HG03520 (cell line): ENCODE results near the gene N4BP2L2.

Experiments used
- ATAC-seq: cut with Tn5 transposase; IDR thresholded peaks from one replicate; pipeline ENCODE4 v1.9.1; 2021; ENCODE audit warnings: mild to moderate bottlenecking, moderate library complexity; ENCODE audit not compliant: unreplicated experiment

Gene N4BP2L2

DNA sequence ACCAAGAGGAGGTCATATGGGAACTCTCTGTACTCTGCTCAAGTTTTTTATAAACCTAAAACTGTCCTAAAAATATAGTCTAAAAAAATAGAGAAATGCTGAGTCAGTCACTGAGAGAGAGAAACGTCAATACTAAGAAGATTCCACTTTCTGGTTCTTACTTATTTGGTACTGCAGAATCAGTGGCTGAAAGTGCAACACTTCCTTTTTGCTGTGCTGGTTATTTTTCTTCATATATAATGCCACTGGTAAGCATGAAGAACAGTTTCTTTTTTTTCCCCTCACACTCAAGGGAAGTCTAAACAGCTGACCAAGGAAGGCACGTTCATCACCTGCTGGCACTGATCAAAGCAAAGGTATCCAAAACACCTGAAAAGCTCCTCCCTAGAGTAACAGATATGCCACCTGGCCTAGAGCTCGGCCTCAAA lies 66.4 kb downstream of the N4BP2L2 start:
- ATAC-seq = peak; percentile 62

DNA sequence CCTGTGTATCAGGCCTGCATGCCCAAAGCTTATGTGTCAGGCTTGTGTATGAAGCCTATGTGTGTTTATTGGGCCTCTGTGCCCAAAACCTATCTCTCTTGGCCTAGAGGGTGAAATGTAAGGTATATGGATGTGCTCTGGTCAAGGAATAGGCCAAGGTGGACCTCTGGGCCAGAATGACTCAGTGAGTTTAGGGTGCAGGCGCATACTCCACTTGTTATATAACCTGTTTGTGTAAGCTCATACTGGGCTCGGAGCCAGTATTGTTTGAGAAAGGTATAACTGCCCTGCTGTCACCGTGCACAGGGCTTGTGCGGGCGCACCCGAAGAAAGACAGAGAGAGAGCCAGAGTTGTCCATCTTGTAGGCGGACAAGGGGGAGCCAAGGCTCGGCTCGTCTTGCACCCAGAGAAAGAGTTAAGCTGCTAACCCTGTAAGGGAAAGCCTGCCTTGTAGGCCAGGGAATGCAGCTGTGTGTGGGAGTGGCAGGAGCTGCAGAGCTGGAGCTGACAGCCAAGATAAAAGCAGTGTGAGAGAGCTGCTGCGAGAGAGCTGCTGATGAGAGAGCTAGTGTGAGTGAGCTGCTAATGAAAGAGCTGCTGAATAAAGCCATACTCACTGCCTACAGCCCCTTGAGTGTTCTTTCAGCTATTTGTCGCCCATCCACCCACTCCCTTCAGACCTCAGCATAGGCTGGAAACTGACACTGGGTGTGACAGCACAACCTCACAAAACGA lies 67.2 kb downstream of the N4BP2L2 start:
- ATAC-seq = no peak

DNA sequence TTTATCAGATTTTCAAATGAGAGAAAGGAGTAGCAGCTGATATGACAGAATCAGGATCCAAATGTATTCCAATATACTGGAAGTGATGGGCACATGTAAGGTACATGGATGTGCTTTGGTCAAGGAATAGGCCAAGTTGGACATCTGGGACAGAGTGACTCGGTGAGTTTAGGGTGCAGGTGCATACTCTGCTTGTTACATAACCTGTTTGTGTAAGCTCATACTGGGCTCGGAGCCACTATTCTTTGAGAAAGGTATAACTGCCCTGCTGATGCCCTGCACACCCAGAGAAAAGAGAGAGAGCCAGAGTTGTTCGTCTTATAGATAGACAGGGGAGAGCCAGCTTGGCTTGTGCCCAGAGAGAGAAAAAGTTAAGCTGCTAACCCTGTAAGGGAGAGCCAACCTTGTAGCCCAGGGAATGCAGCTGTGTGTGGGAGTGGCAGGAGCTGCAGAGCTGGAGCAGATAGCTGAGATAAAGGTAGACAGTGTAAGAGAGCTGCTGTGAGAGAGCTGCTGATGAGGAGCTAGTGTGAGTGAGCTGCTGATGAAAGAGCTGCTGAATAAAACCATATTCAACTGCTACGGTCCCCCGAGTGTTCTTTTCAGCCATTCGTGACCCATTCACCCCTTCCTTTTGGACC lies 70.0 kb downstream of the N4BP2L2 start:
- ATAC-seq = no peak

DNA sequence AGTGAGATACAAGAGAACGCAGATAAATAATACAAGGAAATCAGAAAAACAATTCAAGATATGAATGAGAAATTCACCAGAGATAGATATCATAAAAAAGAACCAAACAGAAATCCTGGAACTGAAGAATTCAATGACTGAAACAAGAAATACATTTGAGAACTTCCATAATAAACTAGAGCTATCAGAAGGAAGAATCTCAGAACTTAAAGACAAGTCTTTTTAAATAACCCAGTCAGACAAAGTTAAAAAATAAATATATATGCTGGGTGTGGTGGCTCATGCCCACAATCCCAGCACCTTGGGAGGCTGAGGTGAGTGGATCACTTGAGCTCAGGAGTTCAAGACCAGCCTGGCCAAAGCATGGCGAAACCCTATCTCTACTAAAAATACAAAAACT lies 82.0 kb downstream of the N4BP2L2 start:
- ATAC-seq = no peak

DNA sequence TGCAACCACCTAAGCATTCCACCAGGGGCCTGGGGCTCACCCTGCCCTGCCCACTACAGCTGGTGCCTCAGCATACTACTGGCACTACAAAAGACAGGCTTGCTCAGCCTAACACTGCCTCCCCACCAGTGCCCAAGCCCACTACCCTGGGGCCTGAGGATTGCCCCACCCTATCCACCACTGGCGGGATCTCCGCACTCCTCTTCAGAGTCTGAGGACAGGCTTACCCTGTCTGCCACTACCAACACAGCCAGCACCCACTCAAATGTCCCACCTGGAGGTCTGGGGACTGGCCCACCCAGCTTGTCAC lies 83.0 kb downstream of the N4BP2L2 start:
- no peak for ATAC-seq

DNA sequence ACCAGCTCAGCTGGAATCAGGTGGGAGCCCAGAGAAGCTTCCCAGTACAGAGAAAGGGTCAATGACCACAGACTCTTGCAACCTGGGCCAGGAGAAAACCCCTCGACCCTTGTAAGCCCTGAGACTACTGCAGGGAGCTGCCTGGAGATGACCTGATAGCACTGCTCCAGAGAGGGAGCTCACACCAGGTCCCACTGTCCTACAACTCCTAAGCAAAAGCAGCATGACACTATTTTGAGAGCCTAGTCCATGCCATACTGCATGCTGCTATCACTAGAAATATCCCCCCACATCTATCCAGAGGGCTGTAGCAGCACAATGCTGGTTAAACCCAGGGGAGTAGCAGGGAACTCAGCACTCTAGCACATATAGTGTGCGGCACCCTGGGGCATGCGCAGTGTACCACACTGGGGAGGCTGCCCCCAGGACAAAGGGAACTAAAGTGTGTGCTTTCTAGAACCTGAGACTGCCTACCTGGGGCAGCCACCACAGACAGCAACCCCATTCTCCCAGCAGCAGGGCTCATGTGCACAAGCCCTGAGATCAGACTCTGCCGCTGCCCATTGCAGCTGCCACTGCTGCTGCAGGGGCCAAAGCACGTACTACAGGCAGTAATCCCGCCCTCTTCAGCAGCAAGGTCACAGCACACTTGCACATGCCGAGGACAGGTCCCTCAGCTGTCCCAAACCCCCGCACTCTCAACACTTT lies 83.6 kb downstream of the N4BP2L2 start:
- ATAC-seq = no peak

DNA sequence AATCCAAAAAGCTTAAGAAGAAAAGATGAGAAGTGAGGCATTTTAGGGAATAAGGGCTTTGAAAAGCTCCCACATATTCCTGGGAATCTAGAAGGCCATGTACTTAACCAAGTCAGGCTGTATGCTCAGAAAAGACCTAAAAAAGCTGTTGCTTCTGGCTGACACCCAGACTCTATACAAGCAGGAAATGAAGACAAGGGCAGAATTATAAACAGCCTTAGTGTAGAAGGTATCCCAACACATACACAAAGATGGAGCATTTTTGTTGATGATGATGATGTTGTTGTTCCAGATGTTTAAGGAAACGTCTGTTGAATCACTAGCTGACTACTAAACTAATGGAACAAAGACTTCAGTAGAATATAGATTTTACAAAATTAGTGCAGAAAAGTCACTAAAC lies 84.6 kb downstream of the N4BP2L2 start:
- no peak for ATAC-seq

DNA sequence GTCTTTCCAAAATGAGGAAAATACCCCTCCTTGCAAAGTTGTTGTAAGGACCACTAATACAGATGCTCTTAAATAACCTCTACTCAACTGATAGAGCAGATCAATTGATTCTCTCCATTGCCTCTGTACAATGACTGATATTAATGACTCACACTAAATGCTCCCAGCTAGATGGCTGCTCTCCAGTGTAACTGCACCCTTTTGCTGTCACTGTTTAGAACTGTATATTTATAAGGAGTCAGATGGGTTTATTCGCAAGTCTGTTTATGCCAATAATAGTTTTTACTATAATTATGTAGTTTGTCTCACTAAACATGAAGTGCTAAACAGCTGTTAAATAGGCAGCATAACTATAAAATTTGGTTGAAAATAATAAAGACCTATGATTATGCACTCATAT lies 89.6 kb downstream of the N4BP2L2 start:
- no peak for ATAC-seq

DNA sequence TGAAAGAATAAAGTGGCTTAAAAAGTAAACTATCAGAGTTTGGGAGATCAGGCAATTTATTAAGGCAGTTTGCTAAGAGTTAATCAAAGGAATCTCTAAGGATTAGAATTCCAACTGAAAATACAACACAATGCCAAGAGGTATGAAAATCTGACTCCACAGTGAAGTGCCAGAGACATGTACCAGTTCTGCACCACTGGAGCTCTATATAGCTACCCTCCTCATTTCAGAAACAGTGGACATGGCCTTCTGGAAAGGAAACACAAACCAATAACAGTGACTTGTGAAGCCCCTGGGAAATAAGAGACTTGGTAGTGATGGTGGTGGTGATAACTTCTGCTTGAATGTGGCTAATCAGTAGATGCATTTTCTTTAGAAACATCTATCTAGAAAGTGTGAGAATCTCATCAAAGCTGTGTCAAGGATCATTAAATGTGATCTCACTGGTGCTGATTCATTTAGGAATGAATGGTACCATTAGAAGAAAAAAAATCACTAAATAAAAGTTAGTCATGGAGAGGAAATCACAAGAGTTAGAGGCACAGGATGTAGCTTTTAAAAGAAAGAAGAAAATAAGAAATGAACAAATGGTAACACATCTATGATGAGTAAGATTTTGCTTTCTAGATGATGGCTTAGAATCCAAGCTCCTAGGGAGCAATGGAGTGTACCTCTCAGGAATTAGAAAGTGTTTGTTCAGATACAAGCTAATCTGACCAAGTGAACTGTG lies 90.5 kb downstream of the N4BP2L2 start:
- no peak for ATAC-seq

DNA sequence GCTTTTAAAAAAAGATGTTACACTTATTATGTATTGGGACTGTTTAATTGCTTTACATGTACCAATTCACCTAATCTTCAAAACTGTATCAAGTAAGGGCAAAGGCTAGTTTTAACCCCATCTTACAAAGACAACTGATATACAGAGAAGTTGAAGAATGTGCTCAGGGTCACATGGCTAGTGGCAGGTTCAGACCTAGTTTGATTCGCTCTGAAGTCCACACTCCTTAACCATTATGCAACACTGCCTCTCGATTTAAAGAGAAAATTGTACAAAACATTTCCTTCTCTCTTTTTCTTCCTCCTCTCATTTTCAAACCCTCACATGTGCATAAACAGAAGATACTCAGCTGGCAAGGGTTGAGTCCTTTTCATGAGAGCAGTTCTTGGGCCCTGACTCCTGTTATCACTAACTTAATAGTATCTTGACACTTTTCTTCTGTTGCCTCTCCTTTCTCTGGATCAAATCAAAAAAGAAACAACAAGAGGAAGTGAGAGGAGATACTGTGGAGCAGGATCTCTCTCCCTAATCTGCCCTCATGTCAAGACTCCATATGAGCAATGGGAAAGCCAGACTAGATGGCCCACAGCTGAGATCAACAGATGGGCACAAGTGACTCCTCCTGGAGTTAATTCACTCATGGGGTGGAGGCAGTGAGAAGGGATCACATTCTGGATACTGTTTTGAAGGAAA lies 91.7 kb downstream of the N4BP2L2 start:
- ATAC-seq = no peak

DNA sequence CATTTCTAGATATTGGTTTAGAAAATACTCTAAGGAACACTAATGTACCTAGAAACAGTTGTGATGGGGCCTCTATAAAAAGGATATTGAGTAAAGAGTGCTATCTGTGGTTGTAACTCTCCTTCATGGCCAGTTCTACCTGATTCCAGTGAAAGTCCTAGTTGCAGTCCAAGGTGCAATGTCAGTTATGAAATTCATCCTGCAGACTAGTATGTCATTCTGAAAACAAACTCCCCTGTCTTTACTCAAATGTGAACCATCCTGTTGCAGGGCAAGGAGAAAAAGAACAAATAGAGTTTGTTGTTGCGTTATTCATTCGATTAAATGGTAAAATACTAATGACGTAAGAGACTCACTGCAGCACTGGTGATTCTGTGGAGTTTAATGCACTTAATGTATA lies 92.4 kb downstream of the N4BP2L2 start:
- ATAC-seq = no peak

DNA sequence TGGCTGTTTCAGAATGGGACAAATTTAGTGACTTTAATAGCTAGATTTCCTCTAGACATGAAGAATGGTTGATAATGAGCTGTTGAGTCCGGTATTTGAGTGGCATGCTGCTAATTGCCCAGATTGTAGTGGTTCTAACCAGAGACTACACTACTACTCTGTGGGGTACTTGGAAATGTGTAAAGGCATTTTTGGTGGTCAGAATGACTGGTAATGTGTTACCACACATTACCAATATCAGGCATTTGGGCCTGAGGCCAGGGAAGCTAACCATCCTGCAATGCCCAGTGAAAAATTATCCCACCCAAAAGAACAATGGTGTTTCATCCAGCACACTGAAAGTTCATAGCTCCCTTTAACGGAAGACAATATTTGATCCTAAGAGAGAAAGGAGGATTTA lies 93.1 kb downstream of the N4BP2L2 start:
- no peak for ATAC-seq

DNA sequence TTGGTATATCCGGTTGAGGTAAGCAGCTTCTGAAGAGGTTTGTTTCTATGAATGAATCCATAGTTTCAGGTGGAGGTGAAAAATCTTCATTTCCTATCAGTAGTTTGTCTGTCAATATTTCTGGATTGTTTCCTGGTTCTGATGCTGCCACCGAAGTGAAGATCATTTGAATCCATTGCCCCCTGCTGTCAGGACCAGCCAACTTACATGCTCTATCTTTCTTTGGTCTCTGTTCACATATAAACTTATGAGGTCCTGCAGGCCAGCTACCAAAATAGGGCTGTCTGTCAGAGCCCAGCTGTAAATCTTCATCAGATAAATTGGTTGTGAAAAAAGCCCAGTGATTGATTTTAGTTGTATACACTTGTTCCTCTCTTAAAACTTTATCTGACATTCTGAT lies 95.5 kb downstream of the N4BP2L2 start:
- ATAC-seq = peak; percentile 58

DNA sequence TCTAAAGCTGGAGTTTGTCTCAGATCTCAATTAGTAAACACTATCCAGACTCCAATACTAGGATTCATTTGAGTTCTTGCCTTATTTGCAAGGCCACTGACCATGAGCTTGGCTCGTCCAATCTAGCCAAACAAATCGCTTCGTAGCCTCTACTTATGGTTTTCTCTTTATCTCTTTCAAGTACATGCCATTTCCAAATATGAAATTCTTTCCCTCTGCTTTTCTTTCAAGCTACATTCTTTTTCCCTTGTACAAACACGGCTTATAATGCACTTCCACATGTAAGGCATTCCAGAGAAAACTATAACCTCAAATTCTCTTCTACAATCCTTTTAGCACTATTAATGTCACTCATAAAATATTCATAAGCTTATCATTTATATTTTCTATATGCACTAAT lies 99.7 kb downstream of the N4BP2L2 start:
- no peak for ATAC-seq

DNA sequence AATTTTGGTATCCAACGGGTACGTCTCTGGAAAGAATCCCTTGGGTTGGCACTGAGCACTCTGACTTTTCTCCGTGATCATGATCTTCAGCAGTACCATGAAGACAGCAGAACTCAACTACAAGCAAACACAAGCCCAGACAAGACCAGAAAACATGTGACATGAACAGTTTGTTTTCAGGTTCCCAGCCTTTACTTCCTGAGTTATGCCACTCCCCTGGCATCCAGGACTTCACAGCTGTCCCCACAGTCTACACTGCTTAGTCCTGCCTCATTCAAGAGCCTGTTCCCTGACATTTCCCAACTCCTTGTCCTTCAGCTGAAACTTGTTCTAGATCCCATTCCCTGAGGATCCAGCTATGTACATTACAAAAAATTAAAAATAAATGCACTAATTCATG lies 105.7 kb downstream of the N4BP2L2 start:
- no peak for ATAC-seq

DNA sequence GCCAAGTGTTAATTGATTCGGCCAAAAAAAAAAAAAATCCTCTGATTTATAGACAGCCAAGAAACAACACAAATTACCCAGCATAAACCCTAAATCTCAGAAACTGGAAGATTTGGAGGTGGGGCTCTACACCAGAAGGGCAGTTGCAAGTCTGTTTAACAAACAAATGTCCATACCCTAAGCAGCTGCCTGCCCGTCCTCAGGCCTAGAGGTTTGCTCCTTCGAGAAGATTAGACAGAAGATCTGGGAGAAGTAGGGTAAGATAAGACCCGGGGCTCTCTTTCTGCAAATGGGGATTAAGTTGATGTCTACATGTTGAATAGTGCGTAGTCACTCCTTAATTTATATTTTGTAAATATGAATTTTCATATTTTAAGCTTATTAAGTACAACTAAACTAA lies 107.2 kb downstream of the N4BP2L2 start:
- no peak for ATAC-seq

DNA sequence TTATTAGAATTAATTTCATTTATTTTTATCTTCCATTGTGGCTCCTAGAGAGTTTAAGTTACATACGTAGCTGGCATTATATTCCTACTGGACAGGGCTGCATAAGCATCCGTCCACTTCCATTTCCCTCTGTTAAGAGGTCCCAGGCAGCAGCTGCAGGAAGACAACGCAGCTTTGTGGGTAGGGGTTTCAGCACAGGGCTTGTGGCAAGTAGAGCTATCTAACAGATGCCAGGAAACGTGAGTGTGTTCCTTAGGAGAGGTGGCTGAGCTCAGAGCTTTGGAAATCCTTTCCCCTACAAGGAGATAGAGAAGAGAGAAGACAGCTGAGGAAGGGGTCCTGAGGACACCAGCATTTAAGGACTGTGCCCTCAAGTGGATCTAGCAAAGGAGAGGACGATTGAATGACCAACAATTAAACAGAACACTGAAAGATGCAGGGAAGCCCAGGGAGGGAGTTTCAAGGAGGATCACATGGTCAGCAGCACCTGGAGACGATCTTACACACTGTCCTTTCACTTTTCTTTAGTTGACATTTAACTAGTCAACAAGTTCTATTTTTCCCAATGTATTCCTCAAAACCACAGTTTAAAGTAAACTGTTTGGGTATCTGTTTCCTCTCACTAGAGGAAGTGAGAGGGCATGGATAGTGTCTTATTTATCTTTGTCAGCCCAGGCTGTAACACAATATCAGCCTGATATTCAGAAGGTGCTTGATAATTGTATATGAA lies 108.4 kb downstream of the N4BP2L2 start:
- no peak for ATAC-seq

DNA sequence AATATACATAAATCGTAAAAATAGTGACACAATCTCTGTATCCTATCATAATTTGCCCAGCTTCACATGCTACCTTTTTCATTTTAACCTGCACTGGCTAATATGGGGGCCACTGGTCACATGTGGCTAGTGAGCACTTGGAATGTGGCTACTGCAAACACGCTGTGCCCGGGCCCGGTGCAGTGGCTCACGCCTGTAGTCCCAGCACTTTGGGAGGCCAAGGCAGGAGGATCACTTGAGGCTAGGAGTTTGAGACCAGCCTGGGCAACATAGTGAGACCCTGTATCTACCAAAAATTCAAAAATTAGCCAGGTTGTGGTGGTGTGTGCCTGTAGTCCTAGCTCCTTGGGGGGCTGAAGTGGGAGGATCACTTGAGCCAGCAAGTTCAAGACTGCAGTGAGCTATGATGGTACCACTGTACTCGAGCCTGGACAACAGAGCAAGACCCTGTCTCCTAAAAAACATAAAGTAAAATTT lies 109.1 kb downstream of the N4BP2L2 start:
- no peak for ATAC-seq

DNA sequence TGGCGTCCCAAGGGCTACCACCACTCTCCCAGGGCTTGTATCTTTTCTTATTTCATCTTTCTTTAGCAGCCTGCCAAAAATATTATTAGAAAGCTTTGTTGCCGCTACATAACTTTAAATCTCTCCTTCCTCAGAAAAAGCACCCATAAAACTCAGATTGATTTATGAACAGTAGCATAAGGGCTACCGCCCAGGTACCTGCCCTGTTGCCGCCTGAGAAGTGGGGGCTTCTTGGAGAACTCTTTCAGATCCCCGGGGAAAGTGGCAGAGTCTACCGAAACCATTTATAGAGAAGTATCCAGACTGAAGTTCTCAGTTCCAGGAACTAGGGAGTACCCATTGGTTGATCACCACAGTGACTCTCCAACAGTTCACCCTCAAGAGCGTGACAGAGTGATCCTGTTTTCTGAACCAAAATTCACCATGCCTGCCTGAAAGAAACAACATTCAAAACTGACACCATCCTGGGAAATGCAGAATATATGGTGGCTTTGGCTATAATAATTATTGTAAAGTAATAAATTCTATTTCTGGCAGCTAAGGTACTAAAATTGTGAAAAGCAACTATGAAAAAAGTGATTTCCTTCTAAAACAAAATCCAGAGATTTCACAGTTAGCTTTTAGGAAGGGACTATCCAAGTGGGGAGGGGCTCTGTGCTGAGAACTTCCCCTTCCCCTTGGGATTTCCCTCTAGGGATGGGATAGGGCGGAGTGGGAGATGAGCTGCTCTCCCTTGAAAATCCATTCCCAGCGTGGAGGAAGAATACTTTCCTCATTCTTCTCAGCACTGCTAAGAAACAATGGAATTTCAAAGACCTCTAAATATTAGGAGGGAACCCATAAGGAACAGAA lies 109.8 kb downstream of the N4BP2L2 start:
- no peak for ATAC-seq
